Stimulated activated CD8-positive, alpha-beta memory T cell treated with anti-CD3 and anti-CD28 coated beads, Interleukin-15, amount 100 ng/mL, for 4 hours (primary cell): ENCODE results near the gene AGPAT2.

Experiments used
- DNase-seq, 2 donors: peaks; one replicate each; pipeline ENCODE4 v3.0.0-alpha.2; 2020; ENCODE audit warnings: low read depth in 2 of 2

AGPAT2 gene

DNA sequence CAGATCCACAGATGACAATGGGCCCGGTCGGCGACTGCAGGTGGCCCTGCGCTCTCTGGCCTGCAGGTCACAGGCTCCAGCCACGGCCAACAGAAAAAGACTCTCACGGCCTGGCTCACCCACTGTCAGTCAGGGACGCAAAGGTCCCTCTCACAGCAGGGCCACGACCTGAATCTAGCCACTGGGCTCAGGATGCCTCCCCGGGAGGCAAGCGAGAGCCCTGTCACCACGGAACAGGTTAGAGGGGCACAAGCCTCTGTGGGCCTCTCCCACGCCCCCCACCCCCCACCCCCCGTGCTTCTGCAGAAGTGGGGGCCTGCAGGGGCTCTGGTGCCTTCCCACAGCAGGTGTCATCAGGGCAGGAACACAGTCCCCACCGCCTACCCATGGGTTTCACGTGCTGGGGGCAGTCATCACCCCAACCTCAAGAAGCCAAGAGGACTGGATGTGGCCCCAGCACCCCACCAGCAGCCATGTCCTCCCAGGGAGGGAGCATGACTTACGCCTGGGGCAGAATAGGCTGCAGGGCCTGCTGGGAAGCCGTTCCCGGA lies 41.8 kb downstream of the AGPAT2 start:
- no peak for DNase-seq

DNA sequence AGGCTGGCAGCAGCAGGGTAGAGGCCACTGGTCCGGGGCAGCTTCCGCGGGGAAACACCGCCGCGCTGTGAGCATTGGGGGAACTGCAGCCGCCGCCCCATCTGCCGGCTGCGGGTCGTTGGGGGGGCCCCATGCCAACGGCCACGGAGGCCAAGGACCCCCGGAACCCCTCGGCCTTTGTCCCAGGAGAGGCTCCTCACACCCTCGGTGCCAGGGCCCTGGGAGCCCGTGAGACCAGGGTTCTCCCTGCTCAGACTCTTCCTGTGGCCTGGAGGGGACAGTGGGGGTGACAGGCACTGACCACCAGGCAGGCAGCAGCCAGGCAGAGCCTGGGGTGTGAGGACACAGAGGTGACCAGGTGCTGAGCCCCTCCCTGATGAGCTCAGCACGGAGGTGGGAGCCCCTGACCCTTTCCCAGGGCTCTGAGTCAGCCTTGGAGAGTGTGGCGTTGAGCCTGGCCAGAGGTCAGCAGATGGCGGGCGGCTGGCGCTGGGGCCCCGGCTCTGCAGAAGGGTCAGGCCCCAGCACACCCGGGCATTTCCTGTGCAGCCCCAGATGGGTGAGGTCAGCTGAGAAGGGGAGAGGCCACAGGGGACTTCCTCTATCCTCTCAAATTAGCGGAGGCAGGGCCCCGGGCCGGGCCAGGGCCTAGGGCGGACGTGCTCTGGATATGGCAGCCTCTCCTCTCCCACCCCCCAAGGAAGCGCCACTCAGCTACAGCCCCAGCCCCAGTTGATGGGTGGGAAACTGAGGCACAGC lies 42.5 kb downstream of the AGPAT2 start:
- peak; percentile 46 to 50 for DNase-seq

DNA sequence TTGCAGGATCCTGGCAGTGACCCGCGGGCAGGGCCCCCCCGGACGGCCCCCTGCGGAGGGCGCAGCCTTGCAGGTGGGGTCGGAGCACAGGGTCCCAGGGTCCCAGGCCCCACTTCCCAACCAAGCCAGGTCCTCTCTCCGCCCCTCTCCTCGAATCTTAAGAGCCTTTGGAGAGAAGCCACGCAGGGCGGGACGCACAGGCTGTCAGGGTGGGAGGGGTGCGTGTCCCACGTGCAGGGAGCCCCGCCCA lies 43.0 kb downstream of the AGPAT2 start:
- no peak for DNase-seq

DNA sequence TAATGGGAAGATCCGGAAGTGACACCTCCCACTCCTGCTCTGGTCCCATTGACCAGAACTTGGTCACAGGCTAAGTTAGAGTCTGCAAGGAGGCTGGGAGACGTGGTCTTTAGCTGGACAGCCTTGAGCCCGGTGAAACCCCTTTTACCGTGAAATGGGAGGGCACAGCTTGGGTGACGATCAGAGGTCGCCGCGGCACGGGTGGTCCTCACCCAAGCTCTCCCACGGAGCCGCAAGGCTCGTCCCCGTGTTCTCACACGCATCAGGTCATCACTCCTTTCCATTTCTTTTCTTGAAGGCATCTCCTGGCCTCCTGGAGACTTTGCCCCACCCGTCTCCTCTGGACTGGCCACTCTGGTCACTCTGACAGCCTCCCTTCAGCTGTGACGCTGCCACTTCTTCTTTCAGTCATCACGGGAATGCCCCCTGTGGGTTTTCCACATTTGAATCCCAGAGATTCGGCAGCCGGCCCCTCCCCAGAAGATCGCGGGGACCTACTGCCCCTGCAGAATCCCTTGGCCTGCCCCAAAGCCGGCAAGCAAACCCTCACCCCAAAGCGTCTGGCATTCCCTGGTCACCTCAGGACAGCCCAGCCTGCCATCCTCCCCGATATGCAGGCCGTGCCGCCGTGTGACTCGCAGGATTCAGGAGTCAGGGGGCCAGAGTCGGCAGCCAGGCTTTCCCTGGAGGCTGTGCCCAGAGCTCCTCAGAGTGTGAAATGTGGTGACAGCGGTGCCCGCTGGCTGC lies 43.5 kb downstream of the AGPAT2 start:
- DNase-seq: no peak

DNA sequence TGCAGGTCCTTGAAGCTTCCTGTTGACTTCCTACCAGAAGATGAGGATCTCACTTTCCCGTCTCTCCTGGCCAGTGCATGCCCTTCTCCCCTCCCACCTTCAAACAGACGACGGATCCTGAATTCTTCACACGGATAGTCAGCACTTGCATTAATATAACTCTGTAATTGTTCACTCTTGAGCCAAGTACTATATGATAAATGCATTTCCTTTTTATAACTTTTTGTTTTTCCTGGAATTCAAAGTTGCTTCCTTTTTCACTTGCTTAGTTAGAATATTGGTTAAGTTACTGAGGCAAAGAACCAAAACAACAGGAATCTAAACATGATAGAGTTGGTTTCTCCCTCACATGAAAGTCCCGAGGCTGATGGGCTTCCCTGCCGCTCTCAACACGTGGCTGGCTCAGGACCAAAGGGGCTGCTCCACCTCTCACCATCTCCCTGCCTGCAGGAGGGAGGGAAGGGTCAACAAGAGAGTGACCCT lies 44.8 kb downstream of the AGPAT2 start:
- DNase-seq: no peak

DNA sequence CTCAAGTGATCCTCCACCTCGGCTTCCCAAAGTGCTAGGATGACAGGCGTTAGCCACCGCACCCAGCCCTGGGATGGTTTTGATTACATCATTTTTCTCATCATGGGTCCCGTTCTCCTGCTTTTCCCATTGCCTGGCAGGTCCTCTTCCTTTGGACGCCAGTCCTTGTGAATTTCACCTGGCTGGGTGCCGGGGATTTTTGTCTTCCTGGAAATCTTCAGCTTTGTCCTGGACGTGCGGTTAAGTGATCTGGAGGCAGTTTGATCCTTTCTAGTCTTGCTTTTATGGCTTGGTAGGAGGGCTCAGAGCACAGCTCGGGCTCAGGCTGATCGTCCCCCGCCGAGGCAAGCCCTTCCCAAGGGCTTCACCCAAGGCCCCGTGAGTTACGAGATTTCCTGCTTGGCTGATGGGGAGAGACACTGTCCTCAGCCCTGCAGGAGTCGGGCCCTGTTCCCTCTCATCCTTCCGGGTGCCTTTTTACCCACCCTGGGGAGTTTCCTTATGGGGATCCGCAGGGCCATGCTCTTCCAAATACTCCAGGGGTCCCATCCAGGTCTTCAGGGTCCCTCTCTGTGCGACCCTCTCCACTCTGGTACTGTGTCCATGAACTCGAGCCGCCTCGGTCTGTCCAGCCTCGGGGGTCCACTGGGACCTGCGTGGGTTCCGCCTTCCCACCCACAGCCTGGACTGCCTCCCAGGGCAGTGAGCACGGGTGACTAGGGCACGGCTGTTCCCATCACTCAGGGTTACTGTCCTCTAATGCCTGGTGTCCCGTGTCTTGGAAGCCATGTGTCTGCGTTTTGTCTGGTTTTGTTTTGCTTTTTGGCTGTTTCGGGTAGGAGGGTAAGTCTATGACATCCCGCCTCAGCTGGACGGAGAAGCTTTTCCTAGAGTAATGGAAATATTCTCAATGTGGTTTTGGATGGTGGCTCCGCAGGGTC lies 46.8 kb downstream of the AGPAT2 start:
- DNase-seq: no peak

DNA sequence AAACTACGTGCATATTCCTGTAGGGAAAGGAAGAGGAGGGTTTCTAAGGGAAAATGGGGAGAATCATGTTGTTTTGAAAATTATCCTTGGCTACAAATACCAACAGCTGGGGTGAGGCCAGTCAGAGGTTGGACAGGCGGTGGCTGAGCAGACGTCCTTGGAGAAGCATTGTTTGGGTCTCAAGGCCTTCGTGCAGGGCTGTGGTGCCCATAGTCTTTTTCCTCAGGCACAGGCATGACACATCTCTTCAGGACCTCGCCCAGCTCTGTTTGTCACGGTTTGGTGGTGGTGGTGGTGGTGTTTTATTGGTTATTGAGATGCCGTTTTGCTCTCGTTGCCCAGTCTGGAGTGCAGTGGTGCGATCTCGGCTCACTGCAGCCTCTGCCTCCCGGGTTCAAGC lies 52.4 kb downstream of the AGPAT2 start:
- no peak for DNase-seq

DNA sequence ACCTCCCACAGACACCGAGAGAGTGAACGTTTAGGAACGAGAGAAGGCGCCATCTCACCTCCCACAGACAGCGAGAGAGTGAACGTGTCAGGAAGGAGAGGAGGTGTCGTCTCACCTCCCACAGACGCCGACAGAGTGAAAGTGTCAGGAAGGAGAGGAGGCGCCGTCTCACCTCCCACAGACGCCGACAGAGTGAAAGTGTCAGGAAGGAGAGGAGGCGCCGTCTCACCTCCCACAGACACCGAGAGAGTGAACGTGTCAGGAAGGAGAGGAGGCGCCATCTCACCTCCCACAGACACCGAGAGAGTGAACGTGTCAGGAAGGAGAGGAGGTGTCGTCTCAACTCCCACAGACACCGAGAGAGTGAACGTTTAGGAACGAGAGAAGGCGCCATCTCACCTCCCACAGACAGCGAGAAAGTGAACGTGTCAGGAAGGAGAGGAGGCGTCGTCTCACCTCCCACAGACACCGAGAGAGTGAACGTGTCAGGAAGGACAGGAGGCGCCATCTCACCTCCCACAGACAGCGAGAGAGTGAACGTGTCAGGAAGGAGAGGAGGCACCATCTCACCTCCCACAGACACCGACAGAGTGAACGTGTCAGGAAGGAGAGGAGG lies 54.7 kb downstream of the AGPAT2 start:
- peak in 1 of 2 donors; percentile 23 for DNase-seq

DNA sequence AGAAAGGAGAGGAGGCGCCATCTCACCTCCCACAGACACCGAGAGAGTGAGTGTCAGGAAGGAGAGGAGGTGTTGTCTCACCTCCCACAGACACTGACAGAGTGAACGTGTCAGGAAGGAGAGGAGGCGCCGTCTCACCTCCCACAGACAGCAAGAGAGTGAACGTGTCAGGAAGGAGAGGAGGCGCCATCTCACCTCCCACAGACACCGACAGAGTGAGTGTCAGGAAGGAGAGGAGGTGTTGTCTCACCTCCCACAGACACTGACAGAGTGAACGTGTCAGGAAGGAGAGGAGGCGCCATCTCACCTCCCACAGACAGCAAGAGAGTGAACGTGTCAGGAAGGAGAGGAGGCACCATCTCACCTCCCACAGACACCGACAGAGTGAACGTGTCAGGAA lies 55.2 kb downstream of the AGPAT2 start:
- peak in 1 of 2 donors; percentile 25 for DNase-seq

DNA sequence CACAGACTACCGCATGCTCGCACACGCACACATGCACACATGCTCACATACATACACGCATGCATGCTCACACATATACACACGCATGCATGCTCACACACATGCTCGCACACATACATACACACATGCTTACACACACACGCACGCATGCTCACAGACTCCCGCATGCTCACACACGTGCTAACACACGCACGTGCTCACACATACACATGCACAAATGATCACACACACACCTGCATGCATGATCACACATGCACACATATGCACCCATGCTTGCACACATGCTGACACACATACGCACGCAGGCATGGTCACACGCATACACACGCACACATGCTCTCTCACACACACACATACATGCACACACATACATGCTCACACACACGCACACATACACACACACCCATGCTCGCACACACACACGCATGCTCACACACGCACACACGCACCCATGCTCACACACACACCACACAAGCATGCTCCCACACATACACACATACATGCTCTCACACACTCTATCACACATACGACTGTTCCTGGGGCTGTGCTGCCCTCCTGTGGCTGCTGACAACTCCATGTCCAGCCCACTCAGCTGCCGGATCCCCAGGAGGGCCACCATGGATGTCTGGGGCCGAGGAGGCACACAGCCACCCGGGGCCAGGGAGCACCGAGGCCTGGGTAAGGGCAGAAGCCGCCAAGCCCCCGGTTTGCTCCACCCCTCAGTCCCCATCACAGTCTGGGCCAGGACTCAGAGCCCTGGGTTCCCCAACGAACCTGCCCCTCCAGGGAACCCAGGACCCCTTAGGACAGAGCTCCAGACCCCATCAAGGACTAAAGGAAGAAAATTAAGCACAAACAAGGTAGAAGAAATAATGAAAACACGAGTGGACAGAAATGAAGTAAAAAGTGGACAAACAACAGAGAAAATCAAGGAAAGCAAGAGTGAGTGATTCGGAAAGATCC lies 55.9 kb downstream of the AGPAT2 start:
- peak; percentile 34 to 52 for DNase-seq

DNA sequence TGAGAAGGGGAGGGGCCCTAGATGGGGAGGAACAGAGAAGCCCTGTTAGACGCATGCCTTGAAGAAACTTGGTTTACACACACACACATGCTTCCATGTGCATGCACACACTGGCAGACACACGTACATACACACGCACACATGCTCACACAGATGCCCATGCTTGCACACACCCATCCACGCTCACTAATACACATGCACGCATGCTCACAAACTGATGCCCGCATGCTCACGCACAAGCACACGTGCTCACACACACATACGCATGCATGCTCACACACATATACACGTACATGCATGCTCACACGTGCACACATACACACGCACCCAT lies 56.6 kb downstream of the AGPAT2 start:
- no peak for DNase-seq

DNA sequence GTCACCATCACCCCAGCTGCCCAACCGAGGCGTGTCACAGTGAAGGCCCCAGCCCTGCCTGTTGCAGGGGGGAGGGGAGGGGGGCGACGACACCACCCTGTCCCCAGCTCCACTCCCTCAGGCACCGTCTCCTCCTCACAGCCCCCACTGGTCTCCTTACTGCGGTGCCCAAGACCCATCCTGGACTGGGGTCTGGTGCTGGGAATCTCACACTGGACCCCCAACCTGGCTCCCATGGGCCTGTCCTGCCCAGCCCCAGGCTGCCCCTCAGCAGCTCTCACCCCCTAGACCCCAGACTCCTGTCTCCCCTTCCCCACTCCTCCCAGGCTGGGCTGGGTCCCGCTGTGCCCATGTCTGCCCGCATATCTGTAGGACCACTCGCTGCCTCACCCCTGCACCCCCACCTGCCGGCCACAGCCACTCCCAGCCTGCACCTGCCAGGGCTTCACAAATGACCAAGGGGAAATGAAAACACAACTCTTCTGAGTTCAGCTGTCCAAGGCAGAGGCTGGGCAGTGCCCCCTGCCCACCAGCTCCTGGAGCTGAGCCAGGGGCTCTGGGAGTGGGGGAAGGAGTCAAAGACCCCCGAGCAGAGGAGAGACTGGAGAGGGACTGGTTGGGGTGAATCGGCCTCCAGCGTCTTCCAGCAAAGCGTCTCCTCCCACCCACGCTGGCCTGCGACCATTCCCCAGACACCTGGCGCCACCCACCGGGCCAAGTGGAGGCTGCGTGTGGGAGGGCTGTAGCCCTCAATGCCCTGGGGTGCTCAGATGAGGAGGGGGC lies 57.2 kb downstream of the AGPAT2 start:
- peak in 1 of 2 donors; percentile 20 for DNase-seq

DNA sequence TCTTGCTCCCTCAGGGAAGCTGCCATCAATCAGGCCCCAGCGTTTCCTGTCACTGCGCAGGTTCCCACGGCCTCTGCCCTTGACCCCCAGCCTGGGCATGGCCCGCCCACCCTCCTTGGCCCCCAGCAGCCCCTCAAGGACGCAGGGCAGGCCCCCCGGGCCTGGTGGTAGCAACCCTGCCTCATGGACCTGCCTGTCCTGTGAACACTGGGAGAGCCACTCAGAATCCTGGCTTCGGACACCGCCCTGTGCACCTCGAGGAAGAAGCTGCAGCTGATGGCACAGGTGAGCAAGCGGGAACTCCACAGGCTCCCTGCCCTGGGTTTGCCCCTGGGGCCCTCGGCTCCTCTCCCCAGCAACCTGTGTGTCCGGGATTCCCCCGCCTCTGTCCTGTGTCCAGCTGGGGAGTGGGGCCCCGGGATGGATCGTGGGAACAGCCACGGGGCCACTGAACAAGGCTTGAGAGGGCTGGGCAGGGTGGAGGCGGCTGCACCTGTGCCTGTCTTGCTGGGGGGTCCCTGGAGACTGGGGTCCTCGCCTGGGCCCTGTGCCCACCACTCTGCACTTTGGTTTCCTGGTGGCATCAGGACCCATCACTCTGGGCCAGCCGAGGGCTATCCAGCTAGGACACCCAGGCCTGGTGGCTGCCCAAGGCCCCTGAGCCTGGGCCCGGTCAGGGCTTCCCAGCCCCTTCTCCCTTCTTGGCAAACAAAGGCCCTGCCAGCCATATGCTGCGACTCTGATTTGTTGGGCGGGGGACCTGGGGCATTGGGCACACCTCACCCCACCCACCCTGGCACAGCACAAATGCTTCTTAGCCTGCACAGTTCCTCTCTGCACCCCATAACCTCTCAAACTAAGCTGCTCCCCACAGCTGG lies 58.0 kb downstream of the AGPAT2 start:
- no peak for DNase-seq

DNA sequence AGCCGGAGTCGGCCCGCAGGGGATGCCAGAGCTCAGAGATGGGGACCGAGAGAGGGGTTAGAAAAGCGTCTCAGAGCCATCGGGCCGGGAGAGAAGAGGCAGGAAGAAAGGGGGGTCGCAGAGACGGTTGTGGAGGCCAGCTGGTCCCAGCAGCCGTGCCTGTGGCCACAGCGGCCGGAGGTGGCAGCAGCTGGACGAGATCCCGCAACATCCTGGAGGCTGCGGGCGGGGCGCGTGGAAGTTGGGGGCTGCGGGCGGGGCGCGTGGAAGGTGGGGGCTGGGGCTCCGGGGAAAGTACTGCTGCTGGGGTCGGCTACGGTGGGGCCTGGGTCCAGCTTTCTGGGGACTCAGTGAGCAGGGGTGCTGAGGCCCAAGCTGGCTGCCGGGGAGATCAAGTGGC lies 59.0 kb downstream of the AGPAT2 start:
- no peak for DNase-seq

DNA sequence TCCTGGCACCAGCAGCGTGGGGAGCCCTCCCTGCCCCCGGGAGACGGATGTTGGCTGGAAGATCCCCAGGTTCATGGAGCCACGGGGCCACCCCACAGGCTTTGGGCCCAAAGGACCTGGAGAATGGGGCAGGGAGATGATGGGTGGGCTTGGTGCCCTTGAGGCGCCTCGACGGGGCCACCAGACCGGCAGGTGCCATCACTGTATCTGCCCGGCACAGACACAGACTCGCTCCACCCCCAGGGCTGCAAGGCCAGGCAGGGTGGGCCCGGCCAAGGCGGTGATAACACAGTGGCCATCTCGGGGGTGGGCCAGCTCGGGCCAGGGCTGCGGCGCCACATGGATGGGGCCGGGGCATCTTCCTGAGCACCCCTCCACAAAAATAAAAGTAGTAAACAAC lies 59.6 kb downstream of the AGPAT2 start:
- no peak for DNase-seq

DNA sequence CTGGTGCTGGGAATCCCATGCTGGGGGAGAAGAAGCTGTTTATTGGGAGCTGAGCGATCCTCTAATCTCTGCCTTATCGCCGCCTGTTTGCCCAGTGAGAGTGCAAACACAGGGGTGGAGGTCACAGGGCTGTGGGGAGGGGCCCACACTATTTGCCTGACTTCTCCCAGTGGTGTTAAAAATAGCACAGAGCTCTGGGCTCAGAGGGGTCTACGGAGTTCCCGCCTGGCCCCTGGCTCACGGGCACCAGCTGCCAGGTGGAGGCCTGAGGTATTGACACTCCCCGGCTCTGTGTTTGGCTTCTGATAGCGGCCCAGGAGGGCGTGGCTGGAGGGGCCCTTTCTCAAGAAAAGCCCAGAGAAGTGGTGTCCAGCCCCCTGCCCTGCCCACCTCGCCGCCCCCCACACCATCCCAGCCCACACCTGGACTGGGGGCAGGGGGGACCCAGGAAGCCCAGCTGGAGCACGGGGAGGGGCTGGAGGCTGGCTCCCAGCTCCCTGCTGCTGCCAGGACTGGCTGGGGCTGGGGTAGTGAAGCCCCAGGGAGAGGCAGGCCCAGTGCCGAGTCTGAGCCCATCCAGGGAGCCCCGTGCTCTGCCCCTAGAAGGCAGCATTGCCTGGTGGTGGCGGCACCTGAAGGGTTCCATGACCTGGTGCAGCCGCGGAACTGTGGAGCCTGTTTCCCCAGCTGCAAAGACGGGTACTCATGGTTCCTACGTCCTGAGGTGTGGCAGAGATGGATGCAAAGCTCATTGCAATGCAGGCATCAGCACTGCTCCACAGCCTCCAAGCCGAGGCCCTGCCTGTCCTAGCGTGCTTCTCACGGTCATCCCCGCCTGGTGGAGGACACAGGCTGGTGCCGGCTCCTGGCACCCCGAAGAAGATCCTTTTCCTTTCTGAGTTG lies 60.3 kb downstream of the AGPAT2 start:
- no peak for DNase-seq

DNA sequence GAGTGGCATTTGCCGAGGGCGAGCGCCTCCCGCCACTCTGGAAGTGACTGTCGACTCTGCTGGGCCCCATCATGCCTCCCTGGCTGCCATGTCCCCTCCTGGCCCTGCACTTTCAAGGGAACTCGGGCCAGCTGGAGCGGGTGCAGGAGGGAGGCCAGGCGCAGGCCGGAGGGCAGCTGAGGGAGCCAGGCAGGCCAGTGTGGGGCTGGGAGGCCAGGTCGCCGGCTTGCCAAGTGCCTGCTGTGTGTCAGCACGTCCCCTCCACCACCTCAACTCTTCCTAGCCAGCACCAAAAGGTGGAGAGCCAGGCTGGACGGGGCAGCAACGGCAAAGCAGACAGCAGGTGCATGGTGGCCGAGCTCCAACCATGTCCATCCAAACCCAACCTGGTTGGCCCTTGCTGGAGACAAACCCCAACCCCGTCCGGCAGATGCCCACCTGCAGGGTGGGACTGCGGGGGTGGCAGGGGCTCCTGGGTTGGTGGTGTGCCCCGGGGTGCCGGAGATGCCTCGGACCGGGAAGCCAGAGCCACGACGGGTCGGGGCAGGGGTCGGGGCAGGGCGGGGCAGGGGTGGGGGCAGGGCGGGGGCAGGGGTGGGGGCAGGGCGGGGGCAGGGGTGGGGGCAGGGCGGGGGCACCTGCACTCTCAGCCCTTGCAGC lies 61.1 kb downstream of the AGPAT2 start:
- DNase-seq: no peak
